PC-3 (cell line): ENCODE data around the gene SAFB2.

ENCODE experiments used
- CTCF ChIP-seq: fragments of 300-600 bp; sonication (generic); conservative IDR thresholded peaks from 2 replicates; pipeline ENCODE4 v1.5.1; 2017; ENCODE audit warnings: antibody characterized with exemption, low read depth, mild to moderate bottlenecking, low read length
- EZH2phosphoT487 ChIP-seq: fragments of 300-600 bp; sonication (generic); IDR thresholded peaks from 2 replicates; pipeline ENCODE4 v1.6.1; 2018; ENCODE audit warnings: mild to moderate bottlenecking, antibody characterized with exemption, low read length, borderline replicate concordance

GRCh38 chr19:5603626-5604025 lies 18.9 kb downstream of the SAFB2 start:
- no peak for TF ChIP-seq CTCF
- TF ChIP-seq EZH2phosphoT487 = no peak
